Tibial nerve (tissue), 4 donors: ENCODE measurements around the gene TXN.

ENCODE experiments used
- CTCF ChIP-seq, 5 experiments: fragments of 200-600 bp in 3 of 5; fragments of 450-650 bp in 2 of 5; sonication (generic) in 3 of 5; IDR thresholded peaks; one replicate each; pipeline ENCODE4 v1.5.1; 2016 to 2019; ENCODE audit warnings: antibody characterized with exemption in 5 of 5, mild to moderate bottlenecking in 3 of 5, moderate library complexity in 2 of 5
- EP300 ChIP-seq, 2 donors: sonication (generic); formaldehyde crosslinking; IDR thresholded peaks; one replicate each; pipeline ENCODE4 v1.6.1; 2017; ENCODE audit warnings: antibody characterized with exemption in 2 of 2, mild to moderate bottlenecking in 1 of 2

- TF ChIP-seq EP300 (IDR thresholded peaks at IDR 0.05) = no peak
- TF ChIP-seq CTCF (IDR thresholded peaks at IDR 0.05) = no peak
These were observed 962 bp upstream of the TXN start for GRCh38 chr9:110257097-110257841.
